Type B pancreatic cell (in vitro differentiated cells): ENCODE data around the gene CDK9. TPM values are rescaled to one million over a fixed set of nuclear protein-coding genes. Genes with fewer than 3 reads are reported as not detected.

Experiments used
- DNase-seq: peaks from one replicate; pipeline ENCODE4 v3.0.0; 2021; ENCODE audit warnings: mixed read lengths; ENCODE audit not compliant: unreplicated experiment; ENCODE audit errors: extremely low spot score
- H3K27ac Mint-ChIP-seq: 2 replicates; pipeline ENCODE4 v1.8.0; 2021; ENCODE audit warnings: mild to moderate bottlenecking, mixed read lengths
- H3K27me3 Mint-ChIP-seq: 2 replicates; pipeline ENCODE4 v1.8.0; 2021; ENCODE audit warnings: mixed read lengths
- H3K36me3 Mint-ChIP-seq: 2 replicates; pipeline ENCODE4 v1.8.0; 2021; ENCODE audit warnings: mixed read lengths
- H3K4me1 Mint-ChIP-seq: one replicate; pipeline ENCODE4 v1.8.0; 2021; ENCODE audit warnings: mixed read lengths; ENCODE audit not compliant: unreplicated experiment
- H3K4me3 Mint-ChIP-seq: 2 replicates; pipeline ENCODE4 v1.8.0; 2021; ENCODE audit warnings: mild to moderate bottlenecking, mixed read lengths
- H3K9me3 Mint-ChIP-seq: 2 replicates; pipeline ENCODE4 v1.8.0; 2021; ENCODE audit warnings: mixed read lengths
- total RNA-seq: library from RNA; stranded (reverse); gene quantifications from 2 replicates; pipeline ENCODE4 v1.2.1, GENCODE V29; 2021; ENCODE audit warnings: low replicate concordance
- TF ChIP-seq, protein P1 (sequence below): fragments of 200-600 bp; sonication (generic); conservative IDR thresholded peaks from 2 replicates; pipeline ENCODE4 v1.5.0; 2021; ENCODE audit warnings: antibody characterized with exemption, mild to moderate bottlenecking

Gene CDK9
- total RNA-seq, 1 donor from 2014 or later, result 77.3 TPM

DNA sequence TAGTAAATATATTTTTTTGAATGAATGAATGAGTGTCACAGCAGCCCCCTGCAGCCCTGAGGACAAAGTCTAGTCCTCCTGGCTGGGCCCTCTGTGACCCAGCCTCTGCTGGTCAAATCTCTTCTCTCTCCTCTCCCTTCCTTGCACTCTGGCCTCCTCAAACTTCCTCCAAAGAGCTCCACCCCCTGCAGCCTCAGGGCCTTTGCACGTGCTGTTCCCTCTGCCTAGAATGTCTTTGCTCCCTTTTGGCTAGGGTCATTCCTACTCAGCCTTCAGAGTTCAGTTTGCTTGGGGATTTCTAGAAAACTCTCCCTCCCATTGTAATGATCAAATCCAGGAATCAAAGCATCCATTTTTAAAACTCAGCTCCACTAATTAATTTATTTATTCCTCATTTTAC lies 20.4 kb upstream of the CDK9 start:
- DNase-seq, result no peak
- TF ChIP-seq, protein P1, sequence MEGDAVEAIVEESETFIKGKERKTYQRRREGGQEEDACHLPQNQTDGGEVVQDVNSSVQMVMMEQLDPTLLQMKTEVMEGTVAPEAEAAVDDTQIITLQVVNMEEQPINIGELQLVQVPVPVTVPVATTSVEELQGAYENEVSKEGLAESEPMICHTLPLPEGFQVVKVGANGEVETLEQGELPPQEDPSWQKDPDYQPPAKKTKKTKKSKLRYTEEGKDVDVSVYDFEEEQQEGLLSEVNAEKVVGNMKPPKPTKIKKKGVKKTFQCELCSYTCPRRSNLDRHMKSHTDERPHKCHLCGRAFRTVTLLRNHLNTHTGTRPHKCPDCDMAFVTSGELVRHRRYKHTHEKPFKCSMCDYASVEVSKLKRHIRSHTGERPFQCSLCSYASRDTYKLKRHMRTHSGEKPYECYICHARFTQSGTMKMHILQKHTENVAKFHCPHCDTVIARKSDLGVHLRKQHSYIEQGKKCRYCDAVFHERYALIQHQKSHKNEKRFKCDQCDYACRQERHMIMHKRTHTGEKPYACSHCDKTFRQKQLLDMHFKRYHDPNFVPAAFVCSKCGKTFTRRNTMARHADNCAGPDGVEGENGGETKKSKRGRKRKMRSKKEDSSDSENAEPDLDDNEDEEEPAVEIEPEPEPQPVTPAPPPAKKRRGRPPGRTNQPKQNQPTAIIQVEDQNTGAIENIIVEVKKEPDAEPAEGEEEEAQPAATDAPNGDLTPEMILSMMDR, result no peak
- H3K27me3 Mint-ChIP-seq, result peaks cover 45% of the 10 kb centered on the region
- H3K9me3 Mint-ChIP-seq, result no peaks in the 10 kb centered on the region
- H3K4me1 Mint-ChIP-seq, result peaks cover 59% of the 10 kb centered on the region
- no peak overlapping the region for H3K4me3 Mint-ChIP-seq
- no peaks in the 10 kb centered on the region for H3K36me3 Mint-ChIP-seq
- no peak overlapping the region for H3K27ac Mint-ChIP-seq

DNA sequence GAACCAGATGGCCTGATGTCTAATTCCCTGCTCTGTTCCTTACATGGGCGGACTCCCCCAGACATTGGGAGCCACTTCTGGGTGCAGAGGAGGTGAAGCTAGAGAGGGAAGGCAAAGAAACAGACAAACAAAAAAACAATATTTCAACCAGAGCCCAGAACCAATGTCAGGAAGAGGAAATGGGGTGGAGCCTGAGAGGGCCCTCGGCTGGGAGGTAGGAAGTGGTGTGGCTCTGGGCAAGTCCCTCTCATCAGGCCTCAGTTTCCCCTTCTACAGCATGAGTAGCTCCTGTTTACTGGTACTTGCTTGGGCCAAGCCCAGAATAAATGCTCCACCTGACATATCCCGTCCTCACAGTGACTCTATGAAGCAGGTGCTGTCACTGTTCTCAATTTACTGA lies 18.4 kb upstream of the CDK9 start:
- Mint-ChIP-seq H3K4me3 (no peak overlapping the region), H3K4me1 (peaks cover 60% of the 10 kb centered on the region), H3K9me3 (no peaks in the 10 kb centered on the region), H3K27me3 (peaks cover 34% of the 10 kb centered on the region), H3K36me3 (no peaks in the 10 kb centered on the region), H3K27ac (peak overlapping the region; percentile 37)
- no peak for DNase-seq
- TF ChIP-seq, protein P1, result no peak

DNA sequence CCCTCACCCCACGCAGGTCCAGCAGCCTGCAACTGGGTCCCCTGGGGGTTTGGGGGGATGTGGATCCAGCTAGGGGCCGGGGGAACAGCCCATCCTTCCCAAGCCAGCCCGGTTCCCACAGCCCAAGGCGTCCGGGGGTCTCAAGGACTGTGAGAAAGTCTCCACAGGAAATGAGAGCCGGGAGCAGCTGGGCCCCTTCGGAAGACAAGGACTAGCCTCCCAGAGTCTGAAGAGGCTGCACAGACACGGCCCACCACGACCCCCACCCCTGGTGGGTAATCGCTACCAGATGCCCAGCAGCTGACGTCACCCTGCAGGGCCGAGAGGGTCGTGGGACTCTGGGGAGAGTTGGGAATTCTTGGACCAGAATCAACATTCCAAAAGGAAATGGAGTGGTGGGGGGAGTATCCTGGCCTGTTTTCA lies 17.9 kb upstream of the CDK9 start:
- H3K9me3 Mint-ChIP-seq, result no peaks in the 10 kb centered on the region
- H3K4me1 Mint-ChIP-seq, result peaks cover 55% of the 10 kb centered on the region
- H3K27ac Mint-ChIP-seq, result peak overlapping the region; percentile 84
- peak; percentile 82 for DNase-seq
- TF ChIP-seq, protein P1, result no peak
- H3K4me3 Mint-ChIP-seq, result peak overlapping the region; percentile 62
- H3K27me3 Mint-ChIP-seq, result peaks cover 31% of the 10 kb centered on the region
- no peaks in the 10 kb centered on the region for H3K36me3 Mint-ChIP-seq

DNA sequence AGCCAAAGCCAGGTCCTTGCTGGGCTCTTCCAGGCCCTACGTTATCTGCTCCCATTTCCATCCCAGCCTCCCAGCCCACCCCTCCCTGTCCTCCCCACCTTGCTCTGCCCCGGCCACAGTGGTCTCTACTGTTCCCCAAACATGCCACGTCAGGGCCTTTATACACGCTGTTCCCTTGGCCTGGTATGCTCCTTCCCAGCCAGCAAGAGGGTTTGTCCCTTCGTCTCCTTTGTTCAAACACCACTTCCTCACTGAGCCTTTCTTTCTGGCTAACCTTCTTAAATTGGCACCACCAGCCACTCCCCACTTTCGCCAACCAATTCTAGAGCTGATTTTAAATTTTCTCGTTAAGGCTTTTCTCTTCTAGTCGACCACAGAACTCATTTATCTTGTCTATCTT lies 17.1 kb upstream of the CDK9 start:
- no peak for DNase-seq
- TF ChIP-seq, protein P1, result no peak
- Mint-ChIP-seq H3K4me3 (peak overlapping the region; percentile 62), H3K27me3 (peaks cover 25% of the 10 kb centered on the region), H3K4me1 (peaks cover 47% of the 10 kb centered on the region), H3K36me3 (no peaks in the 10 kb centered on the region), H3K27ac (peak overlapping the region; percentile 84), H3K9me3 (no peaks in the 10 kb centered on the region)

DNA sequence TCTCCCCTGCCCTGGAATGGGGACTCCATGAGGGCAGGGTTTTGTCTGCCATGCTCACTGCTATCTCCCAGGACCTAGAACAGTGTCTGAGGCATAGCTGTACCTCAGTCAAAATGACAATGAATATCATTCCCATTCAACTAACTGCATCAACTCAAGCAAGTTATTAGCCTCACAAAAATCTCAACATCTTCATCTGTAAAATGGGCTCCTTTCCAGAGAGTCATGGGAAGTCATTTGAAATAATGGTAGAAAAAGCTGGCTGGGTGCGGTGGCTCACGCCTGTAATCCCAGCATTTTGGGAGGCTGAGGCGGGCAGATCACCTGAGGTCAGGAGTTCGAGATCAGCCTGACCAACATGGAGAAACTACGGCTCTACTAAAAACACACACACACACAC lies 16.7 kb upstream of the CDK9 start:
- Mint-ChIP-seq H3K27me3 (peaks cover 22% of the 10 kb centered on the region), H3K36me3 (no peaks in the 10 kb centered on the region), H3K4me3 (no peak overlapping the region), H3K4me1 (peaks cover 44% of the 10 kb centered on the region), H3K9me3 (no peaks in the 10 kb centered on the region), H3K27ac (peak overlapping the region; percentile 84)
- TF ChIP-seq, protein P1, result no peak
- no peak for DNase-seq
